Superior temporal gyrus (tissue), 1 donor: ENCODE measurements around the gene MBTPS1.

Experiments used
- DNase-seq: peaks from one replicate; pipeline ENCODE4 v3.0.0-alpha.2; 2016; ENCODE audit errors: extremely low spot score

MBTPS1 gene

DNA sequence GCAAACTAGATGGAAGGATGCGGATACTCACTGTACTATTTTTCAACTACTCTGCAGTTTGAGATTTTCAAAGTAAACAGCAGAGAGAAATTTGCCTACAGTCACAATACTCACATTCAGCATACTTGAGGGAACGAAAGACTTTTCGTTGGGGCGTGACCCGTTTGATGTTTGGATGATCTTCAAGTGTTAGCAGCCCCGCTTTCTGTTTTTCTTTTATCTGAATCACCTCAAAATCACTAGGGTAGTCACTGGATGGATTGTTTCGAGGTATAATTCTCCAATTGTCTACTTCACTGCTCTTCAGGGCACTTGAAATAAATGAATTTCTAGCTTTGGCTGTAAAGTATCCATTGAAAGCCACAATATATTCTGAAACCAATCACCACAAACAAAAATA, 17.8 kb downstream of the MBTPS1 start:
- no peak for DNase-seq

GRCh38 chr16:84096447-84097005, 20.2 kb downstream of the MBTPS1 start:
- DNase-seq: no peak

DNA sequence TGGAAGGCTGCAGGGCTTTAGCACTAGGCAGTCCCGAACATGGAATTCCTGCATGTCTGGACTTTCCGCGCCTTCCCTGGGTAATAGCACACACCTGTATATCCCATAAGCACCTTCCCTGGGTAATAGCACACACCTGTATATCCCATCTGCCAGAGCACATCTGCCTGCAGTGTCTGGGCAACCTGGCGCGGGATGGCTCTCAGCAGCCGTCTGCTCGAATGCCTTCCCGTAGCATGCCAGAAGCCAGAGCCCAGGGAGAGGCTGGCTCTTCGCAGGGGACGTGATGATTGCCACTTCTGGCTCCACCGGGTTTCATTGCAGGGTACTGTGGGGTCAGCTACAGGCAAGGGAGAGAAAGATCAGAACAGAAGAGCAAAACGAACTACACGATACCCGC, 21.3 kb downstream of the MBTPS1 start:
- DNase-seq: no peak

GRCh38 chr16:84093879-84094270, 22.9 kb downstream of the MBTPS1 start:
- DNase-seq: no peak

GRCh38 chr16:84093120-84093878, 23.4 kb downstream of the MBTPS1 start:
- no peak for DNase-seq

GRCh38 chr16:84091460-84091859, 25.3 kb downstream of the MBTPS1 start:
- no peak for DNase-seq

DNA sequence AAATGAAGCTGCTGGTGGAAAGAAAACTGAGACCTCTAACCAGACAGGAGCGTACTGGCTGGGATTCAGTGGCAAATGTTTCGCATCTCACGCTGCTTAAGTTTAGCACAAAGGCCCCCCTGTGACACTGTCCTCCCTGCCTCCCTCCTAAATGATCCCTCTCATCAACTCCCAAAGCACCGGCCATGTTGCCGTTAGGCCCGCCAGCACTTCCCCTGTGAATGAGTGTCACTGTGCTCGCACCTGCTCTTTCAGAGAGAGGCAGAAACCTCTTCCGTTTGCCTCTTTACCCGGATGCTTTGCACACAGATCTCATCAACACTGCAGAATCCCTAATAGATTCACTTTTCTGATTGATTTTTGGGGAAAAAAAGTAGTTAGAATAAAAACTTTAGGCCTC, 26.5 kb downstream of the MBTPS1 start:
- no peak for DNase-seq

DNA sequence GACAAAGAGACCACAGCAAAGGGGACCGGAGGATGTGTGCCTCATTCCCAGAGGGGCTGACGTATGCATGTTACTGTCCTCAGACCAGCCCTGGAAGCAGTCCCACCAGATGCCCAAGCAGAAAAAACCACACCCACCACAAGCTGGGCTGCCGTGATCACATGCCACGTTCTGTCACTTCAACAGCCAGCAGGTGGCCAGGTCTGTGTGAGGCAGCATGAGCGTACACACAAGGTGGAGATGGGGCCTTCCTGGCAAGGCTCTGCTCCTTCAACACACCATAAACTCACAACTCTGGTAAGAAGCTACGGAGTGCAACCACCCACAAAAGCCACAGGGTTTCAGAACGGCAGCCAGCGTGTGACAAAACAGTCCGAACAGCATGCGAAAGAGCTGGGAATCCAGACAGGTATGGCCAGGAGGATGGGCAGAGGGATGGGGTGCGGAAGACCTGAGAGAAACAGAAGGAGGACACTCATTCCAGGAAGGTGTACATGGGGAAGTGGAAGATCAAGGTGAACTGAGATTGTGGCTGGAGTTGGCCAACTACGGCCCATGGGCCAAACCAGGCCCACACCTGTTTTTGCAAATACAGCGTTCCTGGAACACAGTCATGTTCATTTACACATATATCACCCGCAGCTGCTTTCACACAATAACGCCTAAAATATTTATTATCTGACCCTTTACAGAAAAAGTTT, 27.9 kb downstream of the MBTPS1 start:
- no peak for DNase-seq

GRCh38 chr16:84087466-84088151, 29.1 kb downstream of the MBTPS1 start:
- DNase-seq: peak; percentile 27

DNA sequence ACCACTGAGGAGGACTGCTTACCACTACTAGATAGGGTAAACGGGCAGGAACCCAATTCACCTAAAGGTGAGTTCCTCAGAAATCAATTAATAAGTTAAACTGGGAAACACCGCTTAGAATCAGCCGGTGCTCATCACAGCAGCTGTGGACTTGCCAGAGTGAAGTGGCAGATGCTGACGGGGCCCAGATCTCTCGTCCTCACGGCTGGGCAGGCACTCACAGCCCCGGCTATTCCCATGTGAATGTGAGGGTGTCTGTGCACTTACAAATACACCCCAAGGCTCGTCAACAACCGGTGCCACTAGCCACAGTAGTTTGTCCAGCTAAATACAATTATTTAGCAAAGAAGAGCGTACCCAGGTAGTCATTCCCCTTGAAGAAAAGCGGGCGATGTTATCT, 29.7 kb downstream of the MBTPS1 start:
- DNase-seq: no peak

DNA sequence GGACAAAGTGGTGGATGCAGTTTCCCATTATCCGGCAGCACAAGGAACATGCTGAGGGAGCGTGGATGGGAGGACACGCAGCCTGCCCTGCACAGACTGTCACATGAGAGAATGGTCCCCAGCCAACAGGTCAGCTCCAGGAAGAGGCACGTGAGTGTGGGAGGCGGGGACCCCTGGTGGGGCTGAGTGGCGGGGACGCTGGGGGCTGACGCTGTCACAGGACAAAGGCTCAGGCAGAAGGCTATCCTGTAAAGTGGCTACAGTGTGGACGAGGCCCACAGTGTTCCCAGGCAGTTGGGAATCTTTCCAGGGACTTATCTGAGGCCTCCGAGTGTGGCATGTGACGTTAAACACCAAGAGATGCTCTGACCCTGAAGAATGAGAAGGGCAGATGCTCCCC, 30.4 kb downstream of the MBTPS1 start:
- no peak for DNase-seq

DNA sequence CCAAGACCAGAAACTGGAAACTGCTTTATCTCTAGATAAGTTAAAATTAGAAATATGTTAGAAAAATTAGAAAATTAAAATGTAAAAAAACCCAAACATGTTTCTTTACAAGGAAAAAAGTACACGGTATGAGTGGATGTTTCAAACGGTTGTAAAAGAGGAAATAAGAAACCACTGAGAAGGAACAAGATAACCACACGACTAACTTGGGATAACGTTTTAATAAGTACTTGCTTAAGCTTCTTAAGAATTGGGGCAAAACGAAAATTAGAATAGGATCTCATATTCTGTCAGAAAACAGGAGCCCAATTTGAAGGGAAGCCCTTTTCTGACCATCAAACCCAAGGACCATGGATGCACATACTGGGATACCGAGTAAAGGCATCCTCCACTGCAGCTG, 31.0 kb downstream of the MBTPS1 start:
- DNase-seq: no peak

DNA sequence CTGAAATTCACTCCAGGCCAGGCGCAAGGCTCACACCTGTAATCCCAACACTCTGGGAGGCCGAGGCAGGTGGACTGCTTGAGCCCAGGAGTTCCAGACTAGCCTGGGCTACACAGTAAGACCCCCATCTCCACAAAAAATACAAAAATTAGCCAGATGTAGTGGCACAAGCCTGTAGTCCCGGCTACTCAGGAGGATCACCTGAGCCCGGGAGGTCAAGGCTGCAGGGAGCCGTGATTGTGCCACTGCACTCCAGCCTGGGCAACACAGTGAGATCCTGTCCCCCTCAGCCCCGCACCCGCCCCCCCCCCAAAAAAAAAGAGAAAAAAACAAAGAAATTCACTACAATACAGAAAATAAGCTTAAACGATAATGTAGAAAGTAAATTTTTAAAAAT, 31.5 kb downstream of the MBTPS1 start:
- no peak for DNase-seq

DNA sequence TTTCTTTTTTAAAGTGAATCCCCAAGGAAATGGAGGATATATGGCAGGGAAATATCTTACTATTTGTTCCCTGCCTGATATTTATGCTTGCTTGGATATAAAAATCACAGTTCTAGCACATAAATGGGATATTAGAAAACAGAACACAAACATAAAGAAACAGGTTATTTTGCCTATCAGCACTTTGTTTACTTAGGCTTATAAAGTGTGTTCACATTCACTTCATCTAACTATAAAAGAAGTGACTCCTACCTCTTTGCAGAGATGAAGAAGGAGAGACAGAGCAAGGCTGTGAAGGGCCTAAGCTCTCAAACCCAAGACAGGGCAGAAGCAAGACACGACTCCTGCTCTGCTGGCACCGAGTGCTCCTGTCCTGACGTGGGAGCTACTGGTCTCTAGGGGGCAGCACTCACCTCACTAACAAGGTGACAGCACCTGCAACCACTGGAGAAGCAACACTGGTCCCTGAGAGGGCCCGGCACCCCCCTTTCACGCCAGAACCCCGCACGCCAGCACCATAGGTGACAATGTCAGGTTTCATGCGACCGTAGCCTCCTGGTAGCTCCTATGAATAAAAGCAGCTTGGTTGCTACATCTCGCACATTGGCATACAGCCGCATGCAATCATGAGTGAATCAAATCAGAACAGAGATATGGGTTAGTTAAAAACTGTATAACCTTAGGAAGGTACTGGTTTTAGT, 32.0 kb downstream of the MBTPS1 start:
- peak; percentile 58 for DNase-seq

- peak; percentile 15 for DNase-seq
Measured at GRCh38 chr16:84082835-84083569, 33.7 kb downstream of the MBTPS1 start.

- DNase-seq: no peak
Measured at GRCh38 chr16:84082110-84082509, 34.6 kb downstream of the MBTPS1 start.

DNA sequence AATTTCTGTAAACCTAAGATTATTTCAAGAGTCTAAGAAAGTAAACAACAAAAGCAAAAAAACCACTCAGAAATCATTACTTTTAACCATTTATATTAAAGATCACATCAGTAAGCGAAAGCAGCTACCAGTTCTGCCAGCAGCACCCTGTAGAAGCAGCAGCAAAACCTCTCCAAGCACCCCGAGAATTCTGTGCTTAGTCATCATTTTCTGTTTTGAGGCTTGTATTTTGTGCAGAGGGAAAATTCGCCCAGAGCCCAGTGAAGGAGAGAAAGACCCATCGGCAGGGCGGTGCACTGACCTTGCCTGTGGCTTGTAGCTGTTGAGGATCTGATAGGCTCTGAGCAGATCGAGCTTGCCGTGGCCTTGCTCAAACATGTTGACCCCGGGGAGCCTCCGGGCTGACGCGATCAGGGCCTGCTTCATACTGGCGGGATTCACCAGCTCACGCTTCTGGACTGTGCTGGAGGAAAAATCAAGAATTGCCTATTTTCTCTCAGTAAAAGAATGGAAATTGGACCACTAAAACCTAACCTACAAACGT, 35.2 kb downstream of the MBTPS1 start:
- no peak for DNase-seq

DNA sequence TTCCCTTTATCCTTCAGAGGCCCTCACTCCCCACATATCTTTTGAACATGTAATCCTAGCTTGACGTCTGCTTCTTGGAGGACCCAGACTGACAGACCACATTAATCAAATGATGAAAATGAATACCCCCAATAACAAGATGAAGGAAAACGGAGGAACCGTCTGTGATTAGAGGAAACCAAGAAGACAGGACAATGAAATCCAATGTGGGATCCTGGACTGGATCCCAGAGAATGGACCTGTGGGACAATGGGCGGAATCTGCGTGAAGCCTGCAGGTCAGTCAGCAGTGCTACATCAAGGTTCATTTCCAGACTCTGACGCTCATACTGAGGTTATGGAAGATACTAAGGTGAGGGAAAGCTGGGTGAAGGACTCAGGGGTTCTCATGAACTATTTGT, 35.9 kb downstream of the MBTPS1 start:
- DNase-seq: no peak

DNA sequence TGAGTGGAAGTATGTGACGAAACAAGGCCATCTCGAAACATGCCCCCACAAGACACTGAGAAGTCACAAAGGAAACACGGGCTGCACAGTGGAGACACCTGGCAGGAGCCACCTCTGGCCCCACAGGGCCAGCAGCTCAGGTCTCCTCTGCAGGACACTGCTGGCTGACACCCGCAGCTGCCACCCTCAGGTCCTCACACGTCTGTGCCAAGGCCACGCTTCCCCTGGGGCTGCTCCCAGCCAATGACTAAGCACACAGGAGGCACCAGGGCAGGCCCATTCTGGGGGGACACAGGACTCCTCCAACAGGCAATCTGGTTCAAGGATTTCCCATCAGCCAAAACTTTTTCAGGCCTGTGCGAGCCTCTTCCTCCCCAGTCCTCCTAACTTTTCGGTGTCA, 36.4 kb downstream of the MBTPS1 start:
- no peak for DNase-seq

DNA sequence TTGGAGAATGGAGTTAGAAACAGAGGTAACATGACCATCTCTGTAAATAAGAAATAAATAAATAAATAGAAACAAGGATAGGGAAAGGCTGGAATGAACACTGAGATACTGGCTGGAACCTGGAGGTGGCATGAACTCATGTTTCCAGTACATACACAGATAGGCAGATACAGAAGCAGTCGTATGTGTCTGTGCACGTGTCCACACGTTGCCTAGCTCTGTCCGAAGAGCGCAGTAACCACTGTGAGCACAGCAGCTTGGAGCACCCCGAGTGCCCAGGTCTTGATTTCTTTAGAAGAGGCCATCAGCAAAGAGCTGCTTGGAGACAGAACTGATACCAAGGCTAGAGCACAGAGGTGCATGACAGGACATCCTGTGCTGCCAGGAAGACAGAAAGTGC, 37.1 kb downstream of the MBTPS1 start:
- DNase-seq: no peak

GRCh38 chr16:84075376-84075775, 41.4 kb downstream of the MBTPS1 start:
- no peak for DNase-seq
